Smooth muscle cell (in vitro differentiated cells): ENCODE data around the gene CLMP. TPM values are rescaled to one million over a fixed set of nuclear protein-coding genes. Genes with fewer than 3 reads are reported as not detected.
A peak's percentile ranks its signal among the peaks of the same experiment; 100 is the strongest.
"Not testable (repeated sequence)": the region's sequence is repeated elsewhere in the genome, so short reads cannot be mapped to it uniquely, and the experiment has no call there.

ENCODE experiments used
- DNase-seq: peaks from one replicate; lab custom pipeline; 2025; ENCODE audit not compliant: unreplicated experiment; lab: John Stamatoyannopoulos, UW
- H2AFZ ChIP-seq: fragments of 200-600 bp; sonication (generic); 2 replicates; pipeline ENCODE4 v1.6.0; 2016; ENCODE audit warnings: antibody characterized with exemption, low read depth, mild to moderate bottlenecking
- H3F3A ChIP-seq: fragments of 200-600 bp; sonication (generic); 2 replicates; pipeline ENCODE4 v1.6.0; 2017; ENCODE audit warnings: antibody characterized with exemption, low read depth
- H3K27ac ChIP-seq: fragments of 200-600 bp; sonication (generic); 2 replicates; pipeline ENCODE4 v1.5.1; 2016; ENCODE audit warnings: low read depth, mild to moderate bottlenecking
- H3K27me3 ChIP-seq: fragments of 200-600 bp; sonication (generic); 2 replicates; pipeline ENCODE4 v1.6.1; 2016; ENCODE audit warnings: low read depth, mild to moderate bottlenecking
- H3K36me3 ChIP-seq: fragments of 200-600 bp; sonication (generic); 2 replicates; pipeline ENCODE4 v1.5.1; 2016; ENCODE audit warnings: low read depth
- H3K4me1 ChIP-seq: fragments of 200-600 bp; sonication (generic); 2 replicates; pipeline ENCODE4 v1.5.1; 2016; ENCODE audit warnings: low read depth
- H3K4me2 ChIP-seq: fragments of 200-600 bp; sonication (generic); 2 replicates; pipeline ENCODE4 v1.6.0; 2016; ENCODE audit warnings: mild to moderate bottlenecking
- H3K4me3 ChIP-seq: fragments of 200-600 bp; sonication (generic); 2 replicates; pipeline ENCODE4 v1.5.1; 2016; ENCODE audit warnings: mild to moderate bottlenecking
- H3K79me2 ChIP-seq: fragments of 200-600 bp; sonication (generic); 2 replicates; pipeline ENCODE4 v1.6.0; 2016; ENCODE audit warnings: low read depth, mild to moderate bottlenecking
- H3K9ac ChIP-seq: fragments of 200-600 bp; sonication (generic); 2 replicates; pipeline ENCODE4 v1.6.0; 2016; ENCODE audit warnings: low read depth
- H3K9me3 ChIP-seq: fragments of 200-600 bp; sonication (generic); replicated peaks from 2 replicates; pipeline ENCODE4 v1.5.1; 2016; ENCODE audit warnings: low read depth
- H4K20me1 ChIP-seq: fragments of 200-600 bp; sonication (generic); 2 replicates; pipeline ENCODE4 v1.6.0; 2016; ENCODE audit warnings: low read depth
- WGBS: methylation state at CpG from one replicate; pipeline ENCODE4 v1.1.7; 2016; ENCODE audit warnings: low lambda C conversion rate; 5-methylcytosine and 5-hydroxymethylcytosine counted together
- polyA plus RNA-seq: library from polyadenylated mRNA; unstranded; fragments of >200 nt; fragmentation: Nextera tagmentation; extraction: Ambion mirVana; gene quantifications from 2 replicates; pipeline ENCODE4 v1.2.1, GENCODE V29; 2016
- total RNA-seq: library from RNA; depleted of rRNA; stranded (reverse); fragments of >200 nt; gene quantifications from 2 replicates; pipeline ENCODE4 v1.2.3, GENCODE V29; 2014
- TF ChIP-seq, protein P1 (sequence below): fragments of 200-600 bp; sonication (generic); IDR thresholded peaks from 2 replicates; pipeline ENCODE4 v1.5.1; 2017; ENCODE audit warnings: borderline replicate concordance, mild to moderate bottlenecking, antibody characterized with exemption; ENCODE audit not compliant: insufficient read depth, poor library complexity, severe bottlenecking

Gene CLMP
- total and polyA plus RNA-seq, 2 experiments from 2014 or later: 74.0 to 176 TPM

DNA sequence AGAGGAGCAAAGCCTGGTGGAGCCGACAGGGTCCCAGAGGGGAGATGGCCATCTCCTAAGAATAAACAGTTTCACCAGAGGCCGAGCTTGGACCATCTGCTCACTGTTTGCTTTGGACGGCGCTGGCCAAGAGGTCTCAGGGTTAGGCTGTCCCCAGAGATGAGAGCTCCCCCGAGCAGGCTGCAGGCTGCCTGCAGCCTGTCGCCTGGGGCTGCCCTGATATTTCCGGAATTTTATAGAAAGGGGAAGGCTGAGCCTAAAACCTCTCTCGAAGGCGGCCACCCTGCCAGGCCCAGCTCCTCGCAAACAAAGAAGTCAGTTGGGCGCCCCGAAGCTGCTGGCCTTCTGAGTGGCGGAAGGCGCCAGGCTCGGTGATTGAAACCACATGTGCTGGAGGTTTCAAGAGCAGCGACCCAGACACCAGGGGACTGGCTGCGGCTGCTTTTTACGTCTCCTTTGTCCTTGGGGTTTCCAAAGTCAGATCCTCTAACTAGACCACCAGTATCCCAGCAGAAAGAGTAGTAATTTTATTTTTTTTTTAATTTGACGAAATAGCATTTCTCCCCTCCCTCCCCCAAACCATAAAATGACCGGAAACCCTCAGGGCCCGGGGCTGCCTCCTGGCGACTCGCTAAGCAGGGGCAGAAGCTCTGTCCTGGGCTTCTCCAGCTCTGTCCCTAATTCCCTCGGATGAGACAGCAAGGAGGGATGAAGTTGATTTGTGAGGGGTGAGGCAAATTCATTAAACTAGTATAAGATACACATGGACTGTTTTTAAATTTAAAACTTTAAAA lies 57.4 kb downstream of the CLMP start:
- Histone ChIP-seq H3F3A (peaks cover 10% of the 10 kb centered on the region), H3K4me1 (peaks cover 8% of the 10 kb centered on the region), H3K27ac (peak overlapping the region; percentile 88), H2AFZ (peak overlapping the region; percentile 9), H3K79me2 (peaks cover 40% of the 10 kb centered on the region), H3K27me3 (no peaks in the 10 kb centered on the region), H3K36me3 (no peaks in the 10 kb centered on the region), H4K20me1 (no peaks in the 10 kb centered on the region), H3K9ac (peak overlapping the region; percentile 50), H3K9me3 (no peaks in the 10 kb centered on the region), H3K4me3 (no peak overlapping the region), H3K4me2 (peak overlapping the region; percentile 67)
- DNase-seq: peak; percentile 15
- TF ChIP-seq, protein P1, sequence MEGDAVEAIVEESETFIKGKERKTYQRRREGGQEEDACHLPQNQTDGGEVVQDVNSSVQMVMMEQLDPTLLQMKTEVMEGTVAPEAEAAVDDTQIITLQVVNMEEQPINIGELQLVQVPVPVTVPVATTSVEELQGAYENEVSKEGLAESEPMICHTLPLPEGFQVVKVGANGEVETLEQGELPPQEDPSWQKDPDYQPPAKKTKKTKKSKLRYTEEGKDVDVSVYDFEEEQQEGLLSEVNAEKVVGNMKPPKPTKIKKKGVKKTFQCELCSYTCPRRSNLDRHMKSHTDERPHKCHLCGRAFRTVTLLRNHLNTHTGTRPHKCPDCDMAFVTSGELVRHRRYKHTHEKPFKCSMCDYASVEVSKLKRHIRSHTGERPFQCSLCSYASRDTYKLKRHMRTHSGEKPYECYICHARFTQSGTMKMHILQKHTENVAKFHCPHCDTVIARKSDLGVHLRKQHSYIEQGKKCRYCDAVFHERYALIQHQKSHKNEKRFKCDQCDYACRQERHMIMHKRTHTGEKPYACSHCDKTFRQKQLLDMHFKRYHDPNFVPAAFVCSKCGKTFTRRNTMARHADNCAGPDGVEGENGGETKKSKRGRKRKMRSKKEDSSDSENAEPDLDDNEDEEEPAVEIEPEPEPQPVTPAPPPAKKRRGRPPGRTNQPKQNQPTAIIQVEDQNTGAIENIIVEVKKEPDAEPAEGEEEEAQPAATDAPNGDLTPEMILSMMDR: no peak
- 10% methylated on average over 24 of the region's 24 CpGs for WGBS

DNA sequence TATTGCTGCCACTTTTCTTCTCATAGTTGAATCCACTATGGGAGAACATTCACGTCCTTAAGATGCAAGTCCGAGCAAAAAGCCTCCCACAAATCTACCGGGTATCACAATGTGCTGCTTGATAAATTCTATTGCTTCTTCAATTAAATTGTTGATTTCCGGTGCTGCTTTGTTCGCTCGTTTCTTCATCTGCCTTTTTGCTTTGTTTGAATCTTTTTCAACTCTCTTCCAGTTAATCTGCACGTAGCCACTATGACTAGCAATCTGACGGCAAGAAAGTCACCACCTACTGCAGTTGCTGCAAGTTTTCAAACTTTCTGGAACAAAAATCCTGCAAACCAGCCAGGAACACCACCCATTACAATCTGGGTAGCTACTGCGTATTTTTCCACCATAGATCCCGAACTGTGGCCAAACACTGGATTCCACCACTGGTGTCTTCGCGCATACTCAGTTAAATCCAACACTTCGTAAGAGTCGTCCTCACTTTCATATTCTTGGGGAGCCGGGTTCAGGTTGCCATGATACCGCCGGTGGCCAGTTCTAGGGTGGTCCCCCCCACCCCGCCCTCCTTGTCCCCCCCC lies 59.1 kb downstream of the CLMP start:
- H3K27ac ChIP-seq: no peak overlapping the region
- peaks cover 19% of the 10 kb centered on the region for H3F3A ChIP-seq
- H3K4me3 ChIP-seq: no peak overlapping the region
- no peaks in the 10 kb centered on the region for H3K27me3 ChIP-seq
- WGBS: 94% methylated on average over 18 of the region's 18 CpGs
- no peak overlapping the region for H3K9ac ChIP-seq
- TF ChIP-seq, protein P1: no peak
- peaks cover 45% of the 10 kb centered on the region for H3K79me2 ChIP-seq
- no peaks in the 10 kb centered on the region for H3K9me3 ChIP-seq
- H2AFZ ChIP-seq: no peak overlapping the region
- H3K4me2 ChIP-seq: no peak overlapping the region
- H3K4me1 ChIP-seq: peaks cover 8% of the 10 kb centered on the region
- H3K36me3 ChIP-seq: no peaks in the 10 kb centered on the region
- DNase-seq: no peak
- no peaks in the 10 kb centered on the region for H4K20me1 ChIP-seq

DNA sequence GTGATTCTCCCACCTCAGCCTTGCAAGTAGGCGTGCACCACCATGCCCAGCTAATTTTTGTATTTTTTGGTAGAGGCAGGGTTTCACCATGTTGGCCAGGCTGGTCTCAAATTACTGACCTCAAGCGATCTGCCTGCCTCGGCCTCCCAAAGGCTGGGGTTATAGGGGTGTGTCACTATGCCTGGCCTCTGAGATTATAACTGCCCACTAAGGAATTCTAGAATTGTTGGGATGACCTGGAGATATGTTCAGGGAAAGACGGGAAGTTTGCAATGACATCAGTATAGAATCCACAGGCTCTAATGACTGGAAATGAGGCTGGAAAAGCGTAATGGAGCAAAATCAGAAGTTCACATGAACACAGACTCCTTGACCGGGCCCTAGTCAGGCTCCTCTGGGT lies 62.2 kb downstream of the CLMP start:
- Histone ChIP-seq H3K4me1 (peaks cover 10% of the 10 kb centered on the region), H3K4me2 (peak overlapping the region; percentile 55)

DNA sequence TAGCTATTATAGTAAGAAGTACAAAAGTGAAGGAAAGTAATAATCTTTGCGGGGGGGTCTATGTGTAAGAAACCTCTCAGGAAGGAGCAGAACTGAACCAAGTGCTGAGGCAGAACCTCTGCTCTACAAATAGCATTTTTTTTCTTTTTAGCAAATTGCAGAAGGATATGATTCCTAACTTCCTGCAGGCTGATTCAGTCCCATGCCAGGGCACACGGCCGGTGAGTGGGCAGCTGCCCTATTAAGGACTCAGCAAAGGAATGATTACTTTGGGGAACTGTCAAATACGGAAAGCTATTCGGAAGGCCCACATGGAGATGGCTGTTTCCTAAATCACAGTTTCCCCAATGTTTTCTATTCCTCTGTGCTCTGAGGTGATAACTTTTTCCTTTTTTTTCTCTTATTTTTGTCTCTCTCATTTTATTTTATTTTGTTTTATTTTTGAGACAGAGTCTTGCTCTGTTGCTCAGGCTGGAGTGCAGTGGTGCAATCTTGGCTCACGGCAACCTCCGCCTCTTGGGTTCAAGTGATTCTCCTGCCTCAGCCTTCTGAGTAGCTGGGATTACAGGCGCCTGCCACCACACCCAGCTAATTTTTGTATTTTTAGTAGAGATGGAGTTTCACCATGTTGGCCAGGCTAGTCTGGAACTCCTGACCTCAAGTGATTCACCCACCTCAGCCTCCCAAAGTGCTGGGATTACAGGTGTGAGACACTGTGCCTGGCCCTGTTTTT lies 62.8 kb downstream of the CLMP start:
- H3F3A ChIP-seq: peaks cover 20% of the 10 kb centered on the region
- H3K9ac ChIP-seq, H3K9me3 ChIP-seq, H3K36me3 ChIP-seq, DNase-seq, H3K4me1 ChIP-seq, H2AFZ ChIP-seq, H3K27me3 ChIP-seq, H3K4me3 ChIP-seq, H4K20me1 ChIP-seq: not testable (repeated sequence)
- peaks cover 55% of the 10 kb centered on the region for H3K79me2 ChIP-seq
- 73% methylated on average over 8 of the region's 8 CpGs for WGBS
- H3K4me2 ChIP-seq: peak overlapping the region; percentile 55
- H3K27ac ChIP-seq: peak overlapping the region; percentile 78

More for the DNA sequence above, 62.2 kb downstream of the CLMP start:
- Histone ChIP-seq H2AFZ (no peak overlapping the region), H3K36me3 (no peaks in the 10 kb centered on the region), H3K9me3 (no peaks in the 10 kb centered on the region), H3K4me3 (no peak overlapping the region), H4K20me1 (no peaks in the 10 kb centered on the region), H3K27ac (peak overlapping the region; percentile 78), H3K79me2 (peaks cover 48% of the 10 kb centered on the region), H3K9ac (no peak overlapping the region), H3F3A (peaks cover 21% of the 10 kb centered on the region), H3K27me3 (no peaks in the 10 kb centered on the region)
- no peak for DNase-seq
- TF ChIP-seq, protein P1: no peak
- WGBS: 73% methylated on average over 6 of the region's 6 CpGs
